Prostate gland (tissue), 2 donors: Measurements from ENCODE around the gene FOXL1.

ENCODE experiments used
- POLR2AphosphoS5 ChIP-seq: sonication (generic); formaldehyde crosslinking; IDR thresholded peaks from one replicate; pipeline ENCODE4 v1.6.1; 2017; ENCODE audit warnings: antibody characterized with exemption
- TF ChIP-seq, protein P1 (sequence below), 4 experiments: fragments of 200-600 bp in 2 of 4; fragments of 450-650 bp in 2 of 4; sonication (generic) in 2 of 4; IDR thresholded peaks; 1 replicate in 3 of 4; 2 replicates in 1 of 4; pipeline ENCODE4 v1.5.1; 2016 to 2019; ENCODE audit warnings: antibody characterized with exemption in 4 of 4, mild to moderate bottlenecking in 2 of 4, moderate library complexity in 2 of 4

DNA sequence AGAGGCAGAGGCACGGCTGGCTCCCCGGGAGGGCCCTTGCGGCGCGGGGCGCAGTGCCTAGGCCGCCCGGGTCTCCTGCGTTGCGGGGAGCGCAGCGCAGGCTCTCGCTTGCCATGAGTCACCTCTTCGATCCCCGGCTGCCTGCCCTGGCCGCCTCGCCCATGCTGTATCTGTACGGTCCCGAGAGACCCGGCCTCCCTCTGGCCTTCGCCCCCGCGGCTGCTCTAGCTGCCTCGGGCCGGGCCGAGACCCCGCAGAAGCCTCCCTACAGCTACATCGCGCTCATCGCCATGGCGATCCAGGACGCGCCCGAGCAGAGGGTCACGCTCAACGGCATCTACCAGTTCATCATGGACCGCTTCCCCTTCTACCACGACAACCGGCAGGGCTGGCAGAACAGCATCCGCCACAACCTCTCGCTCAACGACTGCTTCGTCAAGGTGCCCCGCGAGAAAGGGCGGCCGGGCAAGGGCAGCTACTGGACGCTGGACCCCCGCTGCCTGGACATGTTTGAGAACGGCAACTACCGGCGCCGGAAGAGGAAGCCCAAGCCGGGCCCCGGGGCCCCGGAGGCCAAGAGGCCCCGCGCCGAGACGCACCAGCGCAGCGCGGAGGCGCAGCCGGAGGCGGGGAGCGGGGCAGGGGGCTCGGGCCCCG, 390 bp downstream of the FOXL1 start:
- TF ChIP-seq, protein P1, sequence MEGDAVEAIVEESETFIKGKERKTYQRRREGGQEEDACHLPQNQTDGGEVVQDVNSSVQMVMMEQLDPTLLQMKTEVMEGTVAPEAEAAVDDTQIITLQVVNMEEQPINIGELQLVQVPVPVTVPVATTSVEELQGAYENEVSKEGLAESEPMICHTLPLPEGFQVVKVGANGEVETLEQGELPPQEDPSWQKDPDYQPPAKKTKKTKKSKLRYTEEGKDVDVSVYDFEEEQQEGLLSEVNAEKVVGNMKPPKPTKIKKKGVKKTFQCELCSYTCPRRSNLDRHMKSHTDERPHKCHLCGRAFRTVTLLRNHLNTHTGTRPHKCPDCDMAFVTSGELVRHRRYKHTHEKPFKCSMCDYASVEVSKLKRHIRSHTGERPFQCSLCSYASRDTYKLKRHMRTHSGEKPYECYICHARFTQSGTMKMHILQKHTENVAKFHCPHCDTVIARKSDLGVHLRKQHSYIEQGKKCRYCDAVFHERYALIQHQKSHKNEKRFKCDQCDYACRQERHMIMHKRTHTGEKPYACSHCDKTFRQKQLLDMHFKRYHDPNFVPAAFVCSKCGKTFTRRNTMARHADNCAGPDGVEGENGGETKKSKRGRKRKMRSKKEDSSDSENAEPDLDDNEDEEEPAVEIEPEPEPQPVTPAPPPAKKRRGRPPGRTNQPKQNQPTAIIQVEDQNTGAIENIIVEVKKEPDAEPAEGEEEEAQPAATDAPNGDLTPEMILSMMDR (IDR thresholded peaks at IDR 0.05), result no peak
- no peak for TF ChIP-seq POLR2AphosphoS5
